Spleen (tissue), 7 donors: ENCODE results near the gene NBAS.

Experiments
- CTCF ChIP-seq, 11 experiments: fragments of 200-600 bp in 7 of 11; fragments of 450-650 bp in 4 of 11; sonication (generic) in 4 of 11; IDR thresholded peaks in 8 of 11; conservative IDR thresholded peaks in 3 of 11; 1 replicate in 7 of 11; 2 replicates in 4 of 11; pipeline versions ENCODE4 v1.4.0 to v1.8.0; 2016 to 2021; ENCODE audit warnings: antibody characterized with exemption in 11 of 11, inconsistent platforms in 4 of 11, mild to moderate bottlenecking in 1 of 11
- POLR2A ChIP-seq, 3 donors: fragments of 450-650 bp; IDR thresholded peaks; one replicate each; pipeline ENCODE4 v1.5.1; 2017; ENCODE audit warnings: antibody characterized with exemption in 3 of 3, mild to moderate bottlenecking in 1 of 3
- POLR2AphosphoS5 ChIP-seq, 3 donors: sonication (generic); formaldehyde crosslinking; IDR thresholded peaks; one replicate each; pipeline ENCODE4 v1.5.1; 2017; ENCODE audit warnings: antibody characterized with exemption in 3 of 3
- donor health status: DM: no; HTN: no; CAD: no; lungs with moderate emphysema.
- donor health status: DM: no; HTN: no; CAD: no.
- donor health status: DM: no; HTN: no; CAD: no.

GRCh38 chr2:15601681-15602080 is 40.5 kb upstream of the NBAS start:
- TF ChIP-seq POLR2A (IDR thresholded peaks at IDR 0.05) (no peak), CTCF (IDR thresholded peaks at IDR 0.05 in 8 of 11, conservative IDR thresholded peaks at IDR 0.05 in 3 of 11) (no peak), POLR2AphosphoS5 (IDR thresholded peaks at IDR 0.05) (no peak)
